GM21360 (cell line): ENCODE results near the gene VGF.
"Not testable (repeated sequence)": the region's sequence is repeated elsewhere in the genome, so short reads cannot be mapped to it uniquely, and the experiment has no call there.

Source experiments
- ATAC-seq: cut with Tn5 transposase; IDR thresholded peaks from one replicate; pipeline ENCODE4 v1.9.1; 2021; ENCODE audit warnings: mild to moderate bottlenecking, moderate library complexity; ENCODE audit not compliant: unreplicated experiment

Gene VGF

DNA sequence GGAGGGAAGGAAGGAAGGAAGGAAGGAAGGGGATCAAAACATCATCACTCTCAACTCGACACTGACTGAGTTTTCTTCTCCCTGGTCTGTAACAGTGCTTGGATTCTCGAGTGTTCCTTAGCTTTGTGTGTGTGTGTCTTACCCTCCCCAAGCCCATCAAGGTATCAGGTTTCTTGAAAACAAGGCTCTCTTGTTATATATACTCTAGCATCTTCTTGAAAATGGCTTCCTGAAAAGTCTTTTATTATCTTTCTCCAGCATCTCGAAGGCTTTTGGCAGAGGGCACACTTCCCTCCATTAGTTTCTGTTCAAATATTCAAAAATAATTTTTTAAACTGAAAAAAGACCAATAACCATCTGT lies 25.1 kb downstream of the VGF start:
- ATAC-seq: no peak

GRCh38 chr7:101138213-101138870 lies 27.0 kb downstream of the VGF start:
- ATAC-seq: peak; percentile 89

DNA sequence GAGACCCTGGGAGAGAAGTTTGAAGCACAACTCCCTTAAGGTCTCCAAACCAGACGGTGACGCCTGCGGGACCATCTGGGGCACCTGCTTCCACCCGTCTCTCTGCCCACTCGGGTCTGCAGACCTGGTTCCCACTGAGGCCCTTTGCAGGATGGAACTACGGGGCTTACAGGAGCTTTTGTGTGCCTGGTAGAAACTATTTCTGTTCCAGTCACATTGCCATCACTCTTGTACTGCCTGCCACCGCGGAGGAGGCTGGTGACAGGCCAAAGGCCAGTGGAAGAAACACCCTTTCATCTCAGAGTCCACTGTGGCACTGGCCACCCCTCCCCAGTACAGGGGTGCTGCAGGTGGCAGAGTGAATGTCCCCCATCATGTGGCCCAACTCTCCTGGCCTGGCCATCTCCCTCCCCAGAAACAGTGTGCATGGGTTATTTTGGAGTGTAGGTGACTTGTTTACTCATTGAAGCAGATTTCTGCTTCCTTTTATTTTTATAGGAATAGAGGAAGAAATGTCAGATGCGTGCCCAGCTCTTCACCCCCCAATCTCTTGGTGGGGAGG lies 27.6 kb downstream of the VGF start:
- ATAC-seq: no peak

DNA sequence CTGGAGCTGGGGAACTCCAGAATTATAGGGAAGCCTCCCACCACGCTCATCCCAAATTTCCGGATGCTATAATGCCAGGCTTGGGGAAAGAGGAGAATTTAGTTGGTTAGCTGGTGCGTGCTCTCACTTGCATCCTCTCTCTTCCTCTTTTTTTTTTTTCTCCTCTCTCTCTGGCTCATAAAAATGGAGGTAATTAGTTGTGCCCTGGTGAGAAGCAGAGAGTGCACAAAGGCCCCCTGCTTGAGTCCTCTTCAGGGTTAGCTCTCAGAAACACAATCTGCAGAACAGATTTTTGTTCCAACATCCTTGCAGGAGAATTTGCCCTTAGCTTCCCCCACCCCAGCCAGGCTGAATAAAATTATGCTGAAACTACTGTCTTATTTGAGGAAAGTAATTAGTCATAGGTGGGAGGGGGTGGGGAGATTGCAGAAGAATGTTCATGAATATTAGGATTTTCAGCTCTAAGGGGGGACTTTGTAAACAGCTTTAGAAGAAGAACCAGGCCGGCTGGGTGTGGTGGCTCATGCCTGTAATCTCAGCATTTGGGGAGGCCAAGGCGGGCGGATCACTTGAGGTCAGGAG lies 30.9 kb downstream of the VGF start:
- ATAC-seq: no peak

DNA sequence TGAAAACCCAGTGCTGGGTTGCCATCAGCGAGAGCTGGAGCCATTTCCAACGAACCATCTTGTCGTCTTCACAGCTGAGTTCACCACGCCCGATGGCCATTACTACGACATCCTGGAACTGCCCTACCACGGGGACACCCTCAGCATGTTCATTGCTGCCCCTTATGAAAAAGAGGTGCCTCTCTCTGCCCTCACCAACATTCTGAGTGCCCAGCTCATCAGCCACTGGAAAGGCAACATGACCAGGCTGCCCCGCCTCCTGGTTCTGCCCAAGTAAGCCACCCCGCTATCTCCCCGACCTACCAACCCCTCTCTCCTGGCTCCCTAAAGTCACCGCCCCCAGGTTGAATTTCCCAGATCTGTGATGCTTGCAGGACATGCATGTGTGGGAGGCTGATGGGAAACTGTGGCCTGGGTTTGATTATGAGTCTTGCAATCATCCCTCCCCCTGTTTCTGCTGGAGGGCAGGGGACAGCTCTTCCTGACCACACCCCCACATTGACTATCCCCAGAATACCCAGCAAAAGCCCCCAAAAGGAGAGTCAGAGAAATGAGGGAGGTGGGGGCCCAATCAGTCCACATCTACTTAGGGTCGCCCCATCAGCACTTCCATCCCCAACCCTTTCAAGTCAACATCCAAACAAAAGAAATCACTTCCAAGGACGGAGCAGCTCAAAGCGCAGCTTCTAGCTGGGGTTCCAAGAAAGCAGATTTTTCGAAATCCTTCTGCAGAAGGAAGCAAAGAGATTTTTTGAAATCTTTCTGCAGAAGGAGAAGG lies 31.6 kb downstream of the VGF start:
- no peak for ATAC-seq

DNA sequence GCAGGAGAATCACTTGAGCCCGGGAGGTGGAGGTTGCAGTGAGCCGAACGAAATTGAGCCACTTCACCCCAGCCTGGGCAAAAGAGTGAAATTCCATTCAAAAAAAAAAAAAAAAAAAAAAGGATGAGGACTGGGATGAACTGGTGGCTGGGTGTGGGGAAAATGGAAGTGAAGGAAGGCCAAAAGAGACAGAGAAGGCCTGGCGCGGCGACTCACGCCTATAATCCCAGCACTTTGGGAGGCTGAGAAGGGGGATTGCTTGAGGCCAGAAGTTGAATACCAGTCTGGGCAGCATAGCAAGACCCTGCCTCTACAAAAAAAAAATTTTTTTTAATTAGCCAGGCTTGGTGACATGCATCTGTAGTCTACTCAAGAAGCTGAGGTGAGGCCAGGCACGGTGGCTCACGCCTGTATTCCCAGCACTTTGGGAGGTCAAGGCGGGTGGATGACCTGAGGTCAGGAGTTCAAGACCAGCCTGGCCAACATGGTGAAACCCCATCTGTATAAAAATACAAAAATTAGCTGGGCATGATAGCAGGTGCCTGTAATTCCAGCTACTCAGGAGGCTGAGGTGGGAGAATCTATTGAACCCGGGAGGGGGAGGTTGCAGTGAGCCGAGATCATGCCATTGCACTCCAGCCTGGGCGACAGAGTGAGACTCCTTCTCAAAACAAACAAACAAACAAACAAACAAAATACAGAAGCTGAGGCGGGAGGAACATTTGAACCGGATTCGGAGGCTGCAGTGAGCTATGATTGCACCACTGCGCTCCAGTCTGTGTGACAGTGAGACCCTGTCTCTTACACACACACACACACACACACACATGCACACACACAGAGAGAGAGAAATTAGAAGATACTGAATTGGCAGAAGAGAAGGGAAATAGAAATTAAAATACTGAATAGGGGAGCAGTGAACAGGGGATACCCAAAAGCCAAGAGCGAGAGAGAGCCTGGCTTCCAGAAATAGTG lies 32.5 kb downstream of the VGF start:
- not testable (repeated sequence) for ATAC-seq

- no peak for ATAC-seq
Observed at GRCh38 chr7:101129603-101130117, 35.7 kb downstream of the VGF start.

DNA sequence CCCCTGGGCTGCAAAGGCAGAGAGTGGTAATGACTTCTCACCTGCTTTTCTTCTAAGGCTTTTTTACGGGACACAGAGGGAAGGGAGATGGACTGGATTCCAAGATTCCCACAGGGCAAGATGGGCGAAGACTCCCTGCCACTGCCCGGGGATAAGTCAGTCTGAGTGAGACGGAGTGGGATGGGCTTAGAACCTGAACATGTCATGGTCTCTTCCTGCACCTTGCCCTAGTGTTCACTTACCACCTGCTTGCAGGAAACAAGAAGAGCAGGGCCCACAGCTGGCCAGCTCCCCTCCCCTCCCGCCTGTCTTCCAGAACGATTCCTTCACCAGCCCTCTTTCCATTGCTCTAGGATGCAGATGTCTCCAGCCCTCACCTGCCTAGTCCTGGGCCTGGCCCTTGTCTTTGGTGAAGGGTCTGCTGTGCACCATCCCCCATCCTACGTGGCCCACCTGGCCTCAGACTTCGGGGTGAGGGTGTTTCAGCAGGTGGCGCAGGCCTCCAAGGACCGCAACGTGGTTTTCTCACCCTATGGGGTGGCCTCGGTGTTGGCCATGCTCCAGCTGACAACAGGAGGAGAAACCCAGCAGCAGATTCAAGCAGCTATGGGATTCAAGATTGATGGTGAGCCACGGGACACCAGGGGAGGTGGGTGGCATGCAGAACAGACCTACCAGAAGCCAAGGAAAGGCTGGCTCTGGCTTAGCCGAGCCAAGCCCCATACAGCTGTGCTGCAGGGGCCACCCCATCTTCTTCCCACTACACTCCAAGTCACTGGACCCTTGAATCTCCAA lies 37.1 kb downstream of the VGF start:
- ATAC-seq: no peak

- no peak for ATAC-seq
Observed at GRCh38 chr7:101127460-101128039, 37.8 kb downstream of the VGF start.

- ATAC-seq: peak; percentile 54
Observed at GRCh38 chr7:101126651-101127459, 38.5 kb downstream of the VGF start, which contains the start of gene SERPINE1. Gene SERPINE1 (plus strand): TSS chr7:101127104. CDS start chr7:101128394, 1,290 bp downstream.

DNA sequence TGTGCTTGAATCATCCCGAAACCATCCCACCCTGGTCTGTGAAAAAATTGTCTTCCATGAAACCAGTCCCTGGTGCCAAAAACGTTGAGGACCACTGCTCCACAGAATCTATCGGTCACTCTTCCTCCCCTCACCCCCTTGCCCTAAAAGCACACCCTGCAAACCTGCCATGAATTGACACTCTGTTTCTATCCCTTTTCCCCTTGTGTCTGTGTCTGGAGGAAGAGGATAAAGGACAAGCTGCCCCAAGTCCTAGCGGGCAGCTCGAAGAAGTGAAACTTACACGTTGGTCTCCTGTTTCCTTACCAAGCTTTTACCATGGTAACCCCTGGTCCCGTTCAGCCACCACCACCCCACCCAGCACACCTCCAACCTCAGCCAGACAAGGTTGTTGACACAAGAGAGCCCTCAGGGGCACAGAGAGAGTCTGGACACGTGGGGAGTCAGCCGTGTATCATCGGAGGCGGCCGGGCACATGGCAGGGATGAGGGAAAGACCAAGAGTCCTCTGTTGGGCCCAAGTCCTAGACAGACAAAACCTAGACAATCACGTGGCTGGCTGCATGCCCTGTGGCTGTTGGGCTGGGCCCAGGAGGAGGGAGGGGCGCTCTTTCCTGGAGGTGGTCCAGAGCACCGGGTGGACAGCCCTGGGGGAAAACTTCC lies 39.2 kb downstream of the VGF start:
- ATAC-seq: no peak

GRCh38 chr7:101124376-101125056 lies 40.9 kb downstream of the VGF start:
- no peak for ATAC-seq

DNA sequence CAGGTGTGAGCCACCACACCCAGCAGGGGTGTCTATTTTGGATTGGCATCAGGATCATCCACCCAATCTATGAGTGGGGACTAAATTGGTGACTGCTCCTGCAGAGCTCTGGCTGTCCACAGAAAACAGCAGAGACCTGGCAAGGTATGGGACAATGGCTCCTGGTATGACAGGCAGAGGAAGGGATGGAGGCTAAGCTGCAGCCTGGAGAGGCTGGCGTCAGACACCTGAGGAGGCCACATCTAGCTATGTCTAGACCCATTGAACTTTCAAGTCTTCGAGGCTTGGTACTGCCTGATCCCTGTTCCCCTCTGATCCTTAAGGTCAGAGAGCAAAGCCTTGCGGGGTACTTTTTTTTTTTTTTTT lies 41.7 kb downstream of the VGF start:
- ATAC-seq: no peak

- ATAC-seq: no peak
Observed at GRCh38 chr7:101122933-101123702, 42.3 kb downstream of the VGF start.

- no peak for ATAC-seq
Observed at GRCh38 chr7:101121991-101122932, 43.1 kb downstream of the VGF start.

- ATAC-seq: not testable (repeated sequence)
Observed at GRCh38 chr7:101121631-101121990, 43.8 kb downstream of the VGF start.
